Right hindlimb (tissue), 1 donor: ENCODE data around the gene TSPAN10.

Source experiments
- DNase-seq: peaks from one replicate; pipeline ENCODE4 v3.0.0-alpha.2; 2018

TSPAN10 gene

GRCh38 chr17:81690549-81690948 lies 53.6 kb downstream of the TSPAN10 start:
- no peak for DNase-seq

DNA sequence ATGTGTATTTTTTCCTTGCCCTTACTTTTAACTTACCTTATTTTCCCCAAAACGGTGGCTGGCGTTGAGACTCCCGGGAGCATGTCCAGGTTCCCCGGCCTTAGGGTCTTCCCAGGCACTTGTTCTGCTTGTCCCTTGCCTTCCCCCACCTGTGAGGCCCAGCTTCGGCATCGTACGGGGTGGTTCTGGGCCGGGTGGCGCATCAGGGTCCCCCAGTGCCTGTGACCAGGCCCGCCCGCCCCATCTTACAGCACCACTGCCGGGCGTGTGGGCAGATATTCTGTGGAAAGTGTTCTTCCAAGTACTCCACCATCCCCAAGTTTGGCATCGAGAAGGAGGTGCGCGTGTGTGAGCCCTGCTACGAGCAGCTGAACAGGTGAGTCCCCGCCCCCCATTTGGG lies 54.2 kb downstream of the TSPAN10 start:
- no peak for DNase-seq

DNA sequence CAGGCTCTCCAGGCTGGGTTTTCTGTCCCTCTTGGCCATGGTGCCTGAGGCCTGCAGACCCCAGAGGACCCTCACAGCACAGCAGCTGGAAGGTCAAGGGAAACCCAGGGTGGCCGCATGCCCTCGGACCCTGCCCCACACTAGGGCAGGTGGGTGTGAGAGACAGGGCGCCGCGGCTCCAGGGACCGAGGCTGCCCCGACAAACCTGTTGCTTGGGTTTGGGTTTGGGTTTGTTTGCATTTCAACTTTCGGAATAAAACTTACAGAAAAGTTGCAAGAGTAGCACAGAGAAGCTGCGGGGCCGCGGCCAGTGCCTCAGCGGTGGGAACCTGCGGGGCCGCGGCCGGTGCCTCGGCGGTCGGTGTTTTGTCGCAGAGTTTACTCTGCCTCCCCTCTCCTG lies 54.6 kb downstream of the TSPAN10 start:
- DNase-seq, result no peak

DNA sequence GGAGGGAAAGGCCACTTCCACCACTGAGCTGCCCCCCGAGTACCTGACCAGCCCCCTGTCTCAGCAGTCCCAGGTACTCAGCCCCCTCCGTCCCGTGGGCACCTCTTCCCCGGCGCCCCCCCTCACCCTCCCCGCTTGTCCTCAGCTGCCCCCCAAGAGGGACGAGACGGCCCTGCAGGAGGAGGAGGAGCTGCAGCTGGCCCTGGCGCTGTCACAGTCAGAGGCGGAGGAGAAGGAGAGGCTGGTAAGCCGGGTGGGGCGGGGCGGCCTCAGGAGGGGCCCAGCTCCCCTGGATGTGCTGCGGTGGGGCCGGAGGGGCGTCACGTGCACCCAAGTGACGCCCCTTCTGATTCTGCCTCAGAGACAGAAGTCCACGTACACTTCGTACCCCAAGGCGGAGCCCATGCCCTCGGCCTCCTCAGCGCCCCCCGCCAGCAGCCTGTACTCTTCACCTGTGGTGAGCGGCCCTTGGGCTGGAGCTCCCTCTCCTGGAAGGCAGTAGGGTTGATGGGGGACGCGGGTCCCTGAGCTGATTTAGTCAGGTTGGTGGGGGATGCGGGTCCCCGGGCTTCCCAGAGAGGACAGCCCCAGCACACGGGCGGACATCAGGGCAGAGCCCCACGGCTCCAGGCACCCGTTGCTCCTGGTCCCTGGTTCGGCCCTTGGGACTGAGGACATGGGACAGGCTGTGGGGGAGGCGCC lies 56.7 kb downstream of the TSPAN10 start:
- DNase-seq, result no peak

DNA sequence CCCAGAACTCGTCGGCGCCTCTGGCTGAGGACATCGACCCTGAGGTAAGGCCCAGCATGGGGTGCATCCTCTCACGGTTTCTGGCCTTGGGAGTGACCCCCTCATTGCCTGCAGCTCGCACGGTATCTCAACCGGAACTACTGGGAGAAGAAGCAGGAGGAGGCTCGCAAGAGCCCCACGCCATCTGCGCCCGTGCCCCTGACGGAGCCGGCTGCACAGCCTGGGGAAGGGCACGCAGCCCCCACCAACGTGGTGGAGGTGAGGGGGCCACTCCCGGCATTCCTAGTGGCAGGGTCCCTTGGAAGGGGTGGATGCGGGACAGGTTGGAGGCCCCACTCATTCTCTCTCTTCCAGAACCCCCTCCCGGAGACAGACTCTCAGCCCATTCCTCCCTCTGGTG lies 57.8 kb downstream of the TSPAN10 start:
- no peak for DNase-seq

DNA sequence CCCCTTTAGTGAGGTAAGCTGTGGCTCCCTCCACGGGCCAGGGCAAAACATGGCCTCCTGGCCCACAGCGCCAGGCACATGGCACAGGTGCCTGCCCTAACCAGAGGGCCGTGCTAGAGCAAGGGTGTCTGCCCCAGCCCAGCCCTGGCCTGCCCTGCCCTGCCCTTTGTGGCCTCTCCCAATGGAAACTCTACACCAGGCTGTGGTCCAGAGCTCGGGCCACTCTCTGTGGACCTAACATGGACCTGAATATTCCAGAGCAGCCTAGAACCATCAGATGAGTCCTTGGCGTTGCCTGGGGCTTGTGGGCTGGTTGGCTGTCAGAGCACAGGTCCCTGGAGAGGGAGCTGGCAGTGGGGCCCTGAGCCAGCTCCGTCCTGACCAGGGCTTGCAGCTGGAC lies 58.2 kb downstream of the TSPAN10 start:
- DNase-seq, result no peak

DNA sequence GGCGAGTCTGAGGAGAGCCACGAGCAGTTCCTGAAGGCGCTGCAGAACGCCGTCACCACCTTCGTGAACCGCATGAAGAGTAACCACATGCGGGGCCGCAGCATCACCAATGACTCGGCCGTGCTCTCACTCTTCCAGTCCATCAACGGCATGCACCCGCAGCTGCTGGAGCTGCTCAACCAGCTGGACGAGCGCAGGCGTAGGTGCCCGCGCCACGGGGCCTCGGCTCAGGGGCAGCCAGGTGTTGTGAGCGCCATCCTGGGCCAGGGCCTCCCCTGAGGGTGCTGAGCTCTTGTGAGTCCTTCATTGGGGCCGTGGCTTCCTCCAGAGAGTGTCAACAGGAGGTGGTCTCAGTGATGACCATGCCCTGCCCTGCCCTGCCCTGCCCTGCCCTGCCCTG lies 58.8 kb downstream of the TSPAN10 start:
- no peak for DNase-seq

DNA sequence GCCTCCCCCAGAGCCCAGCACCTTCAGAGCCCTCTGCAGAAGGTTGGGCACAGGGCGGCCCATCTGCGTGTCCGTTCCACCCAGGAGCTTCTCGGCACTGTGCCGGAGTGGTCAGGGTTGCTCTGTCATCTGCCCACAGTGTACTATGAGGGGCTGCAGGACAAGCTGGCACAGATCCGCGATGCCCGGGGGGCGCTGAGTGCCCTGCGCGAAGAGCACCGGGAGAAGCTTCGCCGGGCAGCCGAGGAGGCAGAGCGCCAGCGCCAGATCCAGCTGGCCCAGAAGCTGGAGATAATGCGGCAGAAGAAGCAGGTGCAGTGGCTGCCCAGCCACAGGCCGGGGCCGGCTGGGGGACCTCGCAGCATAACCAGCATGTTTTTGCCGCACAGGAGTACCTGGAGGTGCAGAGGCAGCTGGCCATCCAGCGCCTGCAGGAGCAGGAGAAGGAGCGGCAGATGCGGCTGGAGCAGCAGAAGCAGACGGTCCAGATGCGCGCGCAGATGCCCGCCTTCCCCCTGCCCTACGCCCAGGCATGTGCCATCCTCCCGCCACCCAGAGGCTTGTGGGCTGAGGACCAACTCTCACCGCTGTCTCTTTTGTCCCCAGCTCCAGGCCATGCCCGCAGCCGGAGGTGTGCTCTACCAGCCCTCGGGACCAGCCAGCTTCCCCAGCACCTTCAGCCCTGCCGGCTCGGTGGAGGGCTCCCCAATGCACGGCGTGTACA lies 59.4 kb downstream of the TSPAN10 start:
- DNase-seq, result no peak

DNA sequence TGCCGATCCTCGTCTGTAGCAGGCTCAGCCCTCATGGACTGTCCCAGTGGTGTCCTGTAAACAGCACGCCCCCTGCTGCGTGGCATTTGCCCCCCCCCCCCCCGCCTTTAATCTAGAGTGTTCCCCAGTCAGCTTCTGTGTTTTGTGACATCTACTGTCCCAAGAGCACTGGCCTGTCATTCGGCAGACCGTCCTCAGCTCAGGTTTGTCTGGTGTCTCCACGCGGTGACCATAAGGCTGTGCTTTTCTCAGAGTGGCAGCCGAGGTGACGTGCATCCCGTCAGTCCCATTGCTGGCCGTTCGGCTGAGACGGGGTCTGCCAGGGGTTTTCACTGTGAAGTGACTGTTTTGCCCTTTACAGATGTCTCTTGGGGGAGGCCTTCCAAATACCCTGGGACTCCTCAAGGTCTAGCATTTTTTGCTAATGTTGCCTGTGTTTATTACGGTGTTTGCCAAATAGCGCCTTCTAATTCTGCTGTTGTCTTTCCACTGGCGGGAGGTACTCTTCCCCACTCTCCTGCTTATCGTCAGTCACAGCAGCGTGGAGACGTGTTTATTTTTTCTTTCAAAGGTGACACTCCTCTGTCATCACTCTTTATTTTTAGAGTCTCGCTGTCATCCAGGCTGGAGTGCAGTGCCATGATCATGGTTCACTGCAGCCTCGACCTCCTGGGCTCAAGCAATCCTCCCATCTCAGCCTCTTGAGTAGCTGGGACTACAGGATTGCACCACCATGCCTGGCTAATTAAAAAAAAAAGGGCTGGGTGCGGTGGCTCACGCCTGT lies 60.5 kb downstream of the TSPAN10 start:
- no peak for DNase-seq
